ENCODE results near the gene ETFA. TPM values are rescaled to one million over a fixed set of nuclear protein-coding genes. Genes with fewer than 3 reads are reported as not detected.

ETFA gene
- total and polyA plus RNA-seq, 10 of the 15 experiments (the other 5 are each of a cell fraction or from before 2014, with no cell fraction given): 114 to 331 (median 152) TPM

GRCh38 chr15:76346669-76347481, 35.6 kb upstream of the ETFA start:
- no peak for FAIRE-seq
- Histone ChIP-seq H3K4me2 (ENCODE audit: control insufficient read depth, insufficient read depth) (peak overlapping the region; percentile 100), H3K4me1 (ENCODE audit: control insufficient read depth, insufficient read depth, low read length) (peaks cover 6% of the 10 kb centered on the region; the same call in 1 of the 2 replicates), H2AFZ (ENCODE audit: control insufficient read depth, low read depth, low read length) (peak overlapping the region; percentile 61), H3K79me2 (ENCODE audit: control insufficient read depth, insufficient read depth, low read length) (no peaks in the 10 kb centered on the region), H3K4me3 (peak overlapping the region; percentile 68), H3K9me3 (replicated peaks; ENCODE audit: control insufficient read depth, insufficient read depth, low read length) (no peaks in the 10 kb centered on the region; the same call in 2 of the 3 replicates), H4K20me1 (ENCODE audit: control insufficient read depth, insufficient read depth) (no peaks in the 10 kb centered on the region), H3K27ac (ENCODE audit: control insufficient read depth, insufficient read depth) (no peak overlapping the region), H3K27me3 (replicated peaks in 1 of 2; ENCODE audit: control insufficient read depth in 2 of 2, insufficient read depth in 2 of 2, low read length in 1 of 2) (peaks cover 10 to 29% of the 10 kb centered on the region in 2 experiments), H3K36me3 (ENCODE audit: control insufficient read depth in 2 of 2, insufficient read depth in 2 of 2, low read length in 1 of 2) (no peaks in the 10 kb centered on the region), H3K9ac (ENCODE audit: control insufficient read depth, insufficient read depth, low read length) (peak overlapping the region; percentile 35; the same call in 1 of the 2 replicates)
- ChIA-PET RAD21 (ENCODE audit: unreplicated experiment) (no interaction called here), CTCF (interaction anchor here (1.4 kb wide), 1 partner anchor 155 kb away, joined by 3 read pairs; no protein-coding TSS in a partner anchor), SMC1A (ENCODE audit: uncharacterized antibody, unreplicated experiment) (no interaction called here), POLR2A (no interaction called here)
- no peak for DNase-seq (ENCODE audit: low read depth, low spot score)
- WGBS (ENCODE audit: insufficient coverage, insufficient replicate concordance, low lambda C conversion rate, missing lambda C conversion rate): 41% methylated on average over 65 of the region's 74 CpGs
- intact Hi-C loops (cut with micrococcal nuclease; ENCODE audit: unreplicated experiment) (loop anchor here (5.0 kb wide), 1 partner anchor 495 kb away; no protein-coding TSS in a partner anchor), in situ Hi-C loops (cut with MboI) (no loop called here)
- no TSS peak for BruUV-seq (replicated peaks)
- peak; percentile 33; the same call in 2 of the 3 replicates for ATAC-seq
- TF ChIP-seq SMAD1 (IDR thresholded peaks at IDR 0.05; ENCODE audit: low read depth, partially characterized antibody) (no peak), MYB (IDR thresholded peaks at IDR 0.05; ENCODE audit: borderline replicate concordance, low read depth, low read length) (no peak), SUZ12 (IDR thresholded peaks at IDR 0.05; ENCODE audit: unreplicated experiment) (peak; percentile 18), NFIC (IDR thresholded peaks at IDR 0.05; ENCODE audit: low read depth, low read length) (no peak), MXI1 (IDR thresholded peaks at IDR 0.05; ENCODE audit: low read depth, low read length) (no peak), TCF12 (IDR thresholded peaks at IDR 0.05; ENCODE audit: low read depth, low read length) (no peak)

All from GM12878 (cell line).